GM18517 (cell line): ENCODE measurements around the gene LBX1.
"Not testable (repeated sequence)": the region's sequence is repeated elsewhere in the genome, so short reads cannot be mapped to it uniquely, and the experiment has no call there.

Experiments
- ATAC-seq: cut with Tn5 transposase; IDR thresholded peaks from one replicate; pipeline ENCODE4 v1.9.1; 2021; ENCODE audit warnings: mild to moderate bottlenecking, moderate library complexity; ENCODE audit not compliant: unreplicated experiment

Gene LBX1

GRCh38 chr10:101214446-101215396 is 14.5 kb downstream of the LBX1 start:
- ATAC-seq = no peak

DNA sequence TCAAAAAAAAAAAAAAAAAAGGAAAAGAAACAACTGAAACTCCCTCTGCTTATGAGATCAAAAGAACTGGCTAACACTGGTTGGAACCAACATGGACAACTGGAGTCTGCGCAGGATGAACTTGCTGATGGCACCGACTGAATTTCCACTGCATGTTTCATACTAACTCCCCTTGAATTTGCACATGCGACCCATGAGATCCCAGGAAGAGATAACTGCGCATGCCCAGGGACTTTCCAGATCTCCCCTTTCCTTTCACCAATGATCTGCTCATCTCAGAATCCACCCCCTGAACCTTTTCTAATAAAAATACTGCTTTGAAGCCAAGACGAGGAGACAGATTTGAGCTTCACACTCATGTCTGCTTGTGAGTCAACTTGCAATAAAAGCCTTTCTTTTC is 20.7 kb downstream of the LBX1 start:
- no peak for ATAC-seq

DNA sequence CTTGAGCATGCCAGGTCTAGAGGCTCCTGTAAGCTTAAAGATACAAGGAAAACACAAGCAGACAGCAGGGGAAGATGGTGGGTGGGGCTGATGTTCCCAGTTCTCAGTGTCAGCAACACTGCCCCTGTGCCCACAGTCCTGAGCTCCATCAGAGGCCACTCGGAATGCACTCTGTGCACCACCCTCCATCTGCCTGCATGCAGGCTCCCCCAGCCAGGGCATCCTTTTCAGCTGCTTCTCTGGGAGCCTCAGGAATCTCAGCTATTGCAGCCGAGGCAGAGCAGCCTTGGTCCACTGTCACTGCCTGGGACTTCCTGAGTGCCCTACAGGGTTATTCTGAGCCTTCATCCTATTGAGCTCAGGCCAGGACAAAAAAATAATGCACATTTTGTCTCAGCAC is 22.2 kb downstream of the LBX1 start:
- no peak for ATAC-seq

DNA sequence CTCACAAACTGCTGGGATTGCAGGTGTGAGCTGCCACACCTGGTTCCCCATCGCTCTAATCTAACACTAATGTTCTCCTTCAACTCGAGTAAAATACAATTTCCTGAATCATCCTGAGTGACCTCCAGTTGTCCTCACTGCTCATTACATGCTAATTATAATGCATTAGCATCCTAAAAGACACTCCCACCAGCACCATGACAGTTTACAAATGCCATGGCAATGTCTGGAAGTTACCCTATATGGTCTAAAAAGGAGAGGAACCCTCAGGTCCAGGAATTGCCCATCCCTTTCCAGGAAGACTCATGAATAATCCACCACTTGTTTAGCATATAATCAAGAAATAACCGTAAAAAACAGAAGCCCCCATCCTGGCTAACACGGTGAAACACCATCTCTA is 26.6 kb downstream of the LBX1 start:
- not testable (repeated sequence) for ATAC-seq

- ATAC-seq = not testable (repeated sequence)
Measured at GRCh38 chr10:101198326-101198977, 30.8 kb downstream of the LBX1 start.

GRCh38 chr10:101195921-101196320 is 33.3 kb downstream of the LBX1 start:
- no peak for ATAC-seq

DNA sequence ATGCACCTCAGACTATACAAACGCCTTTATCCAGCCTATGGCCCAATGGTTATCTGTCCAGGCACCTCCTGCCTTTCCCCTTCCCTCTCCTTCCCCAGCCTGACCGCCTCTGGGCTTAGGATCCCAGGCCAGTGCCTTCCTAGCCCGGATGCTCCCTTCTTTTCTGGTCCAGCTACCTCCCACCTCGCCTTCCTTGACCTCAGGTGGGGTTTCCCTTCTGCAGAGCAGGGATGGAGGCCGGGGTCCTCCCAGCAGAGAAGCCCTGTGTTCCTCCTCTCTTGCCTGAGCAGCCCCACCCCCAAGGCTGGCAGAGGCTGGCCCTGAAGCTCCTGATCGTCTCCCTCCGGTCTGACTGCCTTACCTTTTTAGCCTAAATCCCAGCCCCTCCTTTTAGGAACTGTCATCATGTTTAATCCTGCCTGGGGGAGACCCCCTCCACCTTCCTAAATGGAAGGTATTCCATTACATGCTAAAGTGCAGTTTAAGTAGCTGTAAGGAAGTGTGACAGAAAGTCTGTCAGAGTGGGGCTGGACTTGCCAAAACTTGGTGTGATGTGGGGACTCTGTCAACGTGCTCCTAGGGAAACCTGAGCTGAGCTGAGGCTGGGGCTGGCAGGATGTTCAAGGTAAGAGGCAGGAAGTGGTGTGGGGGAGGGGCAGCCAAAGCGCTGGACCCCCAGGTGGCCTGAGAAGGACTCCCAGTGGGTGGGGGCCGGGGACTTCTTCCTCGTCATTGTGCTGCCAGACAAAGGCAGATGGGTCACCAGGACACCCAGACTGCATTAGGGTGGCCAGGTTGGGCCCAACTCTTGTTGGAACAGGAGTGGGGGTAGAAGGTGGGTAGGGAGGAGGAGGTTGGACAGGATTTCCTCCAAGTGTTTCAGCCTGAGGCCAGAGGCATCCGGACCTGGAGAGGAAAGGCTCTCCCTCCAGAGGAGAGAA is 39.5 kb downstream of the LBX1 start:
- ATAC-seq = no peak

DNA sequence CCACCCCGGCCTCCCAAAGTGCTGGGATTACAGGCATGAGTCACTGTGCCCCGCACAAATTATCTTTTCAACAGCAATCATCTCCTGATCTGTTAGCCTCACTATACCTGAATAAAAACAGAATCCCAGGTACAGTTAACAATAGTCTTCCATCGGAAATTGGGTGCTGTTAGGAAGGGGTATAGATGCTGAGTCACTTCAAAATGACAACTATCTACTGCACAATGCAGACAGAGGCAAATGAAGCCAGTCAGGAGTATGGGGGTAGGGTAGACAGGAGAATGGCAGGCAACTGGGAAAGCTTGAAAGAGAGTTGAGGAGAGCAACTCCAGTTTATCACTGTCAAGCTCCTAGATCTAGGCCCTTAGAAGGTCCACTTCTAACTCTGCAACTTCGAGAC is 40.3 kb downstream of the LBX1 start:
- ATAC-seq = no peak

DNA sequence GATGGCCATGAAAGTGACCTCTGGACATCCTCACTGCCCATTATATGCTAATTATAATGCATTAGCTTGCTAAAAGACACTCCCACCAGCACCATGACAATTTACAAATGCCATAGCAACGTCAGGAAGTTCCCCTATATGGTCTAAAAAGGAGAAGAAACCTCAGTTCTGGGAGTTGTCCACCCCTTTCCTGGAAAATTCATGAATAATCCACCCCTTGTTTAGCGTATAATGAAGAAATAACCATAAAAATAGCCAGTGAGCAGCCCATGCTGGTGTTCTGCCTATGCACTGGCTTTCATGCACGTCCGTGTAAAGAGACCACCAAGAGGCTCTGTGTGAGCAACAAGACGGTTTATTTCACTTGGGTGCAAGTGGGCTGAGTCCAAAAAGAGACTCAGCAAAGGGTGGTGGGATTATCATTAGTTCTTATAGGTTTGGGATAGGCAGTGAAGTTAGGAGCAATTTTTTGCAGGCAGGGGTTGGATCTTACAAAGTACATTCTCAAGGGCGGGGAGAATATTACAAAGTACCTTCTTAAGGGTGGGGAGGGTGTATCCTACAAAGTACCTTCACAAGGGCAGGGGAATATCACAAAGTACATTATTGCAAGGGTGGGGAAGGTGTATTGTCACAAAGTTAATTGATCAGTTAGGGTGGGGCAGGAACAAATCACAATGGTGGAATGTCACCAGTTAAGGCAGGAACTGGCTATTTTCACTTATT is 45.6 kb downstream of the LBX1 start:
- ATAC-seq = no peak

- ATAC-seq = no peak
Measured at GRCh38 chr10:101182936-101183335, 46.3 kb downstream of the LBX1 start.
